ENCODE measurements around the gene MFAP3L.

Gene MFAP3L

GRCh38 chr4:170017252-170017651, 8.9 kb downstream of the MFAP3L start:
- no peak for DNase-seq

GRCh38 chr4:170015285-170015684, 10.9 kb downstream of the MFAP3L start:
- no peak for DNase-seq

- no peak for DNase-seq
Measured at GRCh38 chr4:170014359-170015011, 11.7 kb downstream of the MFAP3L start.

GRCh38 chr4:170012629-170012958, 13.6 kb downstream of the MFAP3L start:
- no peak for DNase-seq

- DNase-seq = no peak
Measured at GRCh38 chr4:170011921-170012628, 14.1 kb downstream of the MFAP3L start.

- no peak for DNase-seq
Measured at GRCh38 chr4:170009291-170009690, 16.9 kb downstream of the MFAP3L start.

- DNase-seq = no peak
Measured at GRCh38 chr4:170008801-170009200, 17.4 kb downstream of the MFAP3L start.

- DNase-seq = no peak
Measured at GRCh38 chr4:170008371-170008770, 17.8 kb downstream of the MFAP3L start.

GRCh38 chr4:170007113-170007512, 19.1 kb downstream of the MFAP3L start:
- DNase-seq = no peak

GRCh38 chr4:170005472-170005871, 20.7 kb downstream of the MFAP3L start:
- DNase-seq = no peak

- DNase-seq = no peak
Measured at GRCh38 chr4:170004651-170005295, 21.4 kb downstream of the MFAP3L start.

GRCh38 chr4:170003071-170004070, 22.8 kb downstream of the MFAP3L start:
- no peak for DNase-seq

GRCh38 chr4:170001745-170002267, 24.4 kb downstream of the MFAP3L start:
- peak; percentile 19 for DNase-seq

- DNase-seq = no peak
Measured at GRCh38 chr4:170001011-170001744, 25.0 kb downstream of the MFAP3L start.

- DNase-seq = no peak
Measured at GRCh38 chr4:169999923-170000322, 26.3 kb downstream of the MFAP3L start.

GRCh38 chr4:169998981-169999380, 27.2 kb downstream of the MFAP3L start:
- peak; percentile 79 for DNase-seq

GRCh38 chr4:169996379-169997240, 29.6 kb downstream of the MFAP3L start:
- no peak for DNase-seq

GRCh38 chr4:169993531-169993930, 32.7 kb downstream of the MFAP3L start:
- DNase-seq = no peak

- DNase-seq = no peak
Measured at GRCh38 chr4:169988252-169988651, 37.9 kb downstream of the MFAP3L start.

GRCh38 chr4:169987327-169988228, 38.6 kb downstream of the MFAP3L start:
- DNase-seq = no peak
